ENCODE measurements around the gene NMB. TPM values are rescaled to one million over a fixed set of nuclear protein-coding genes. Genes with fewer than 3 reads are reported as not detected.

NMB gene
- total and polyA plus RNA-seq, 2 experiments from 2014 or later, result 18.1 to 22.0 TPM

Other genes starting within 250 kb of the NMB start
- gene ZSCAN2, start 57.2 kb downstream of the NMB start, total RNA-seq (2014; rRNA removed; shearing (Covaris generic)), result 63.9 and 93.0 TPM in 2 replicates
- gene ZSCAN2, start 57.2 kb downstream of the NMB start, polyA plus RNA-seq (2016; fragmentation: Nextera tagmentation; extraction: Ambion mirVana), result 42.7 and 45.8 TPM in 2 replicates
- gene WDR73, start 3.9 kb downstream of the NMB start, total RNA-seq (2014; rRNA removed; shearing (Covaris generic)), result 25.2 and 29.3 TPM in 2 replicates
- gene WDR73, start 3.9 kb downstream of the NMB start, polyA plus RNA-seq (2016; fragmentation: Nextera tagmentation; extraction: Ambion mirVana), result 14.8 TPM in 2 replicates
- gene SEC11A, start 57.9 kb upstream of the NMB start, total RNA-seq (2014; rRNA removed; shearing (Covaris generic)), result 191 and 208 TPM in 2 replicates
- 238 and 257 TPM in 2 replicates for gene SEC11A, start 57.9 kb upstream of the NMB start, polyA plus RNA-seq (2016; fragmentation: Nextera tagmentation; extraction: Ambion mirVana)
- gene ZNF592, start 90.4 kb upstream of the NMB start, total RNA-seq (2014; rRNA removed; shearing (Covaris generic)), result 18.8 and 21.4 TPM in 2 replicates
- 4.4 and 4.7 TPM in 2 replicates for gene ZNF592, start 90.4 kb upstream of the NMB start, polyA plus RNA-seq (2016; fragmentation: Nextera tagmentation; extraction: Ambion mirVana)
- 29.7 and 45.7 TPM in 2 replicates for gene ALPK3, start 159.2 kb upstream of the NMB start, total RNA-seq (2014; rRNA removed; shearing (Covaris generic))
- 3.7 and 4.3 TPM in 2 replicates for gene ALPK3, start 159.2 kb upstream of the NMB start, polyA plus RNA-seq (2016; fragmentation: Nextera tagmentation; extraction: Ambion mirVana)
- gene SLC28A1, start 226.5 kb upstream of the NMB start, total RNA-seq (2014; rRNA removed; shearing (Covaris generic)), result not detected in 2 replicates
- gene SLC28A1, start 226.5 kb upstream of the NMB start, polyA plus RNA-seq (2016; fragmentation: Nextera tagmentation; extraction: Ambion mirVana), result not detected in 2 replicates